ENCODE measurements around the gene ISM1. TPM values are rescaled to one million over a fixed set of nuclear protein-coding genes. Genes with fewer than 3 reads are reported as not detected.

ISM1 gene
- total RNA-seq, 2 donors from 2014 or later, result 0.45 to 2.2 TPM

- H3K4me3 ChIP-seq, result no peak overlapping the region
- no peak for DNase-seq (ENCODE audit: low spot score)
- no peak for TF ChIP-seq POLR2AphosphoS5 (IDR thresholded peaks at IDR 0.05)
- no peak for TF ChIP-seq POLR2A (IDR thresholded peaks at IDR 0.05)
- TF ChIP-seq CTCF (IDR thresholded peaks at IDR 0.05), result no peak
- WGBS, result 90% methylated on average over 5 of the region's 5 CpGs
- no peaks in the 10 kb centered on the region for H3K4me1 ChIP-seq (replicated peaks)
- no peaks in the 10 kb centered on the region for H3K36me3 ChIP-seq
- H3K27me3 ChIP-seq (replicated peaks; ENCODE audit: insufficient read depth), result no peaks in the 10 kb centered on the region
- intact Hi-C loops (cut with DNase I), result no loop called here
- H3K27ac ChIP-seq, result no peak overlapping the region
- H3K9me3 ChIP-seq, result no peaks in the 10 kb centered on the region
Observed at GRCh38 chr20:13297147-13297899, 76.2 kb downstream of the ISM1 start.

GRCh38 chr20:13298692-13299373 is 77.8 kb downstream of the ISM1 start:
- no peaks in the 10 kb centered on the region for H3K36me3 ChIP-seq
- DNase-seq (ENCODE audit: low spot score), result no peak
- H3K27ac ChIP-seq, result no peak overlapping the region
- H3K4me3 ChIP-seq, result no peak overlapping the region
- H3K27me3 ChIP-seq (replicated peaks; ENCODE audit: insufficient read depth), result no peaks in the 10 kb centered on the region
- H3K9me3 ChIP-seq, result no peaks in the 10 kb centered on the region
- intact Hi-C loops (cut with DNase I), result no loop called here
- WGBS, result 96% methylated on average over 29 of the region's 29 CpGs
- no peaks in the 10 kb centered on the region for H3K4me1 ChIP-seq (replicated peaks)
- TF ChIP-seq POLR2AphosphoS5 (IDR thresholded peaks at IDR 0.05) (no peak), CTCF (IDR thresholded peaks at IDR 0.05) (no peak), POLR2A (IDR thresholded peaks at IDR 0.05) (no peak)

GRCh38 chr20:13299401-13299800 is 78.3 kb downstream of the ISM1 start:
- Histone ChIP-seq H3K9me3 (no peaks in the 10 kb centered on the region), H3K4me3 (no peak overlapping the region), H3K36me3 (no peaks in the 10 kb centered on the region), H3K27me3 (replicated peaks; ENCODE audit: insufficient read depth) (no peaks in the 10 kb centered on the region), H3K27ac (no peak overlapping the region), H3K4me1 (replicated peaks) (no peaks in the 10 kb centered on the region)
- no peak for TF ChIP-seq POLR2AphosphoS5 (IDR thresholded peaks at IDR 0.05)
- no peak for TF ChIP-seq POLR2A (IDR thresholded peaks at IDR 0.05)
- no peak for TF ChIP-seq CTCF (IDR thresholded peaks at IDR 0.05)
- DNase-seq (ENCODE audit: low spot score), result no peak
- WGBS, result 97% methylated on average over 18 of the region's 18 CpGs
- intact Hi-C loops (cut with DNase I), result no loop called here

- H3K4me1 ChIP-seq (replicated peaks), result no peaks in the 10 kb centered on the region
- H3K4me3 ChIP-seq, result no peak overlapping the region
- H3K36me3 ChIP-seq, result no peaks in the 10 kb centered on the region
- no peaks in the 10 kb centered on the region for H3K9me3 ChIP-seq
- TF ChIP-seq CTCF (IDR thresholded peaks at IDR 0.05) (no peak), POLR2A (IDR thresholded peaks at IDR 0.05) (no peak), POLR2AphosphoS5 (IDR thresholded peaks at IDR 0.05) (no peak)
- DNase-seq (ENCODE audit: low spot score), result no peak
- intact Hi-C loops (cut with DNase I), result no loop called here
- no peaks in the 10 kb centered on the region for H3K27me3 ChIP-seq (replicated peaks; ENCODE audit: insufficient read depth)
- WGBS, result 95% methylated on average over 2 of the region's 2 CpGs
- no peak overlapping the region for H3K27ac ChIP-seq
Observed at GRCh38 chr20:13301596-13301995, 80.5 kb downstream of the ISM1 start.

Measured in prostate gland (tissue), 2 donors.